PC-3 (cell line): ENCODE data around the gene MTTP. TPM values are rescaled to one million over a fixed set of nuclear protein-coding genes. Genes with fewer than 3 reads are reported as not detected.

Experiments used
- ATAC-seq: fragments of 200-7000 bp; cut with Tn5 transposase; 2 replicates; pipeline ENCODE4 v1.9.1; 2020; ENCODE audit warnings: mild to moderate bottlenecking, moderate library complexity
- BruUV-seq: library from RNA; stranded (reverse); fragments of 400-500 nt; replicated peaks from 2 replicates; lab custom pipeline; 2021; lab: Mats Ljungman, UMichigan
- CTCF ChIA-PET: fragments of 300-600 bp; sonication (Branson Sonifier 250); formaldehyde crosslinking; loops from one replicate; lab custom pipeline; 2022; ENCODE audit warnings: antibody characterized with exemption; lab: Charles Lee
- POLR2A ChIA-PET: fragments of 300-600 bp; sonication (Branson Sonifier 250); formaldehyde crosslinking; loops from one replicate; lab custom pipeline; 2022; ENCODE audit warnings: antibody characterized with exemption; ENCODE audit not compliant: unreplicated experiment; lab: Charles Lee
- DNase-seq: peaks from one replicate; pipeline ENCODE4 v3.0.0-alpha.2; 2015
- H2AFZ ChIP-seq: fragments of 300-600 bp; sonication (generic); 2 replicates; pipeline ENCODE4 v1.6.0; 2016; ENCODE audit warnings: antibody characterized with exemption, low read length
- H3F3A ChIP-seq: fragments of 300-600 bp; sonication (generic); one replicate; pipeline ENCODE4 v1.6.0; 2017; ENCODE audit warnings: antibody characterized with exemption, low read length, control low read depth, mild to moderate bottlenecking; ENCODE audit not compliant: unreplicated experiment
- H3K27ac ChIP-seq: fragments of 300-600 bp; sonication (generic); 2 replicates; pipeline ENCODE4 v1.5.1; 2016; ENCODE audit warnings: mild to moderate bottlenecking, low read length
- H3K27me3 ChIP-seq: fragments of 300-600 bp; sonication (generic); 2 replicates; pipeline ENCODE4 v1.6.1; 2016; ENCODE audit warnings: low read length, mixed read lengths
- H3K36me3 ChIP-seq: fragments of 300-600 bp; sonication (generic); 2 replicates; pipeline ENCODE4 v1.6.1; 2016; ENCODE audit warnings: low read depth, mixed run types, low read length, mixed read lengths
- H3K4me1 ChIP-seq: fragments of 300-600 bp; sonication (generic); 2 replicates; pipeline ENCODE4 v1.5.1; 2016; ENCODE audit warnings: low read length; ENCODE audit not compliant: insufficient read depth
- H3K4me2 ChIP-seq: fragments of 300-600 bp; sonication (generic); 2 replicates; pipeline ENCODE4 v1.6.0; 2016; ENCODE audit warnings: low read length
- H3K4me3 ChIP-seq: fragments of 300-600 bp; sonication (generic); 2 replicates; pipeline ENCODE4 v1.5.1; 2016; ENCODE audit warnings: mild to moderate bottlenecking, low read length, mixed read lengths
- H3K79me2 ChIP-seq: fragments of 300-600 bp; sonication (generic); 2 replicates; pipeline ENCODE4 v1.6.1; 2017; ENCODE audit warnings: low read length, mixed read lengths
- H3K9ac ChIP-seq: fragments of 300-600 bp; sonication (generic); 2 replicates; pipeline ENCODE4 v1.6.0; 2016; ENCODE audit warnings: mild to moderate bottlenecking, low read length
- H3K9me2 ChIP-seq: fragments of 300-600 bp; sonication (generic); replicated peaks from 2 replicates; pipeline ENCODE4 v1.6.1; 2016; ENCODE audit warnings: mixed run types, low read length, mixed read lengths
- H3K9me3 ChIP-seq: fragments of 300-600 bp; sonication (generic); 2 replicates; pipeline ENCODE4 v1.6.1; 2016; ENCODE audit warnings: low read length, mixed read lengths
- H4K20me1 ChIP-seq: fragments of 300-600 bp; sonication (generic); 2 replicates; pipeline ENCODE4 v1.6.1; 2016; ENCODE audit warnings: low read length, mixed read lengths
- EZH2 ChIP-seq: fragments of 300-600 bp; sonication (generic); IDR thresholded peaks from one replicate; pipeline ENCODE4 v1.6.1; 2017; ENCODE audit warnings: antibody characterized with exemption, mild to moderate bottlenecking, low read length; ENCODE audit not compliant: unreplicated experiment
- EZH2phosphoT487 ChIP-seq: fragments of 300-600 bp; sonication (generic); IDR thresholded peaks from 2 replicates; pipeline ENCODE4 v1.6.1; 2018; ENCODE audit warnings: mild to moderate bottlenecking, antibody characterized with exemption, low read length, borderline replicate concordance
- intact Hi-C: fragments of 100-400 bp; cut with micrococcal nuclease; formaldehyde crosslinking; loops from 2 replicates; pipeline ENCODE4 v1.9.0; 2023
- total RNA-seq: library from RNA; depleted of rRNA; stranded (reverse); fragments of >200 nt; gene quantifications from 2 replicates; pipeline ENCODE4 v1.2.3, GENCODE V29; 2014
- TF ChIP-seq, protein P1 (sequence below): fragments of 300-600 bp; sonication (generic); conservative IDR thresholded peaks from 2 replicates; pipeline ENCODE4 v1.5.1; 2017; ENCODE audit warnings: antibody characterized with exemption, low read depth, mild to moderate bottlenecking, low read length

MTTP gene
- total RNA-seq, 1 experiment from 2014 or later, result 0.33 TPM

DNA sequence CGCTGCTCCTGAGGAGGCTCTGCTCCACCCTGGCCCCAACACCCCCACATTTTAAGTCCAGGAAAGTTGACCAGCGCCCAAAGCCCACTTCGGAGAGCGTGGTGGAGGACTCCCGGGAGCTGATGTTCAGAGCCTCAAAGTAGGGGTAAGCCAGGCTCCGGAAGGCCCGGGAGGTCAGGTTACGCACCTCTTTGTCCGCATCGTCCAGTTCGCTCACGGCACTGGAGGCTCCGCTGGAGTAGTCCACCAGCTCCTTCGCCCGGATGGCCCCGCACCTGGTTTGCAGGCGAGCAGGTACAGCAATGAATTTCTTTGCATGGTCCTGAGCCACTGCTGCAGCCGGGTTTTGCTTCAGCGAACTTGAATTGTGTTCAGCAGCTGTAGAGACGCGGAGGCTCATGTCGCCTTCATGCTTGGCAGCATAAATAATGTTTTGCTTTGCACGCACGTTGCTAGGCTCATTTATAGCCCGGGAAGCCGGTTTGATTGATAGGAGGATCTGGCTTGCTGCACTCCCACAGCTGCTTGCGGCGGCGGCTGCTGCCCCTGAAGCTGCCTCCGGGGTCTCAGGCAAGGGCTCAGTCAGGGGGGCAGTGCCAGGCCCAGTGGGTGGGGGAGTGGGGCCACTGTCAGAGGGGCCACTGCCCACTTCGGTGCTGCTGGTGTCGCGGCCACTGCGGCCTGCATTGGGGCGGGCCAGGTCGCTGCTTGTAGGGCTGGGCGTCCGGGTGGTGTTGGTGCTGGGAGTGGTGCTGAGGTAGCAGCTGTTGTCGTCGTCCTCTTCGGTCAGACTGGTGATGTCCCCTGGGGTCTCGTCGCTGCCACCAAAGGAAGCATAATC lies 78.2 kb downstream of the MTTP start:
- Histone ChIP-seq H3F3A (no peaks in the 10 kb centered on the region), H3K4me3 (no peak overlapping the region), H3K9me2 (no peaks in the 10 kb centered on the region), H3K27me3 (no peaks in the 10 kb centered on the region), H3K79me2 (no peaks in the 10 kb centered on the region), H3K9me3 (no peaks in the 10 kb centered on the region), H3K36me3 (no peaks in the 10 kb centered on the region), H3K27ac (no peak overlapping the region), H3K4me1 (peaks cover 18% of the 10 kb centered on the region), H3K9ac (no peak overlapping the region), H2AFZ (no peak overlapping the region), H4K20me1 (no peaks in the 10 kb centered on the region), H3K4me2 (no peak overlapping the region)
- ChIA-PET CTCF (no interaction called here), POLR2A (no interaction called here)
- intact Hi-C loops, result no loop called here
- DNase-seq, result no peak
- BruUV-seq, result no TSS peak
- ATAC-seq, result no peak
- TF ChIP-seq EZH2phosphoT487, result no peak
- TF ChIP-seq, protein P1, sequence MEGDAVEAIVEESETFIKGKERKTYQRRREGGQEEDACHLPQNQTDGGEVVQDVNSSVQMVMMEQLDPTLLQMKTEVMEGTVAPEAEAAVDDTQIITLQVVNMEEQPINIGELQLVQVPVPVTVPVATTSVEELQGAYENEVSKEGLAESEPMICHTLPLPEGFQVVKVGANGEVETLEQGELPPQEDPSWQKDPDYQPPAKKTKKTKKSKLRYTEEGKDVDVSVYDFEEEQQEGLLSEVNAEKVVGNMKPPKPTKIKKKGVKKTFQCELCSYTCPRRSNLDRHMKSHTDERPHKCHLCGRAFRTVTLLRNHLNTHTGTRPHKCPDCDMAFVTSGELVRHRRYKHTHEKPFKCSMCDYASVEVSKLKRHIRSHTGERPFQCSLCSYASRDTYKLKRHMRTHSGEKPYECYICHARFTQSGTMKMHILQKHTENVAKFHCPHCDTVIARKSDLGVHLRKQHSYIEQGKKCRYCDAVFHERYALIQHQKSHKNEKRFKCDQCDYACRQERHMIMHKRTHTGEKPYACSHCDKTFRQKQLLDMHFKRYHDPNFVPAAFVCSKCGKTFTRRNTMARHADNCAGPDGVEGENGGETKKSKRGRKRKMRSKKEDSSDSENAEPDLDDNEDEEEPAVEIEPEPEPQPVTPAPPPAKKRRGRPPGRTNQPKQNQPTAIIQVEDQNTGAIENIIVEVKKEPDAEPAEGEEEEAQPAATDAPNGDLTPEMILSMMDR, result no peak
- no peak for TF ChIP-seq EZH2

DNA sequence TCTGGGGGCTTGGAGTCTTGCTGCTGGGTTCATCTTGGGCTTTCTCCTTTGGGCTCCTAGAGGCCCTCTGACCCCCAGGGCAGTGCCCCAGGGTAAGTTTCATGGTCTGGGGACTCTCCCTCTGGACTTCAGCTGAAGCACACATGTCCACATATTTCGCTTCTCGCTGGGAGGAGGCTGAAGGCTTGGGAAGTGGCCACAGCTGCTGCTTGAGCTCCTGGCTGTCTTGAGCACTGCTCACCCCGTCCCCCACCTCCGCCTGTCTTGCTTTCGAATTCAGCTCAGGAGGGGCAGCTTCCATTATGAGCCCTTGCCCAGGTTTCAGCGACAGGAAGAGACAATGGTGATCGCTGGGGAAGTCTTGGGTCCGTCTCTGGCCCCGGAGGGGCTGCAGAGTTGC lies 79.3 kb downstream of the MTTP start:
- no peak overlapping the region for H3K9ac ChIP-seq
- TF ChIP-seq EZH2phosphoT487 (no peak), EZH2 (no peak)
- TF ChIP-seq, protein P1, result no peak
- no peak overlapping the region for H3K4me2 ChIP-seq

GRCh38 chr4:99654361-99654761 lies 79.7 kb downstream of the MTTP start:
- DNase-seq (no peak), ATAC-seq (no peak)
- no peaks in the 10 kb centered on the region for H3F3A ChIP-seq
- ChIA-PET CTCF (no interaction called here), POLR2A (no interaction called here)
- no peak overlapping the region for H2AFZ ChIP-seq
- no TSS peak for BruUV-seq
- no peaks in the 10 kb centered on the region for H4K20me1 ChIP-seq
- H3K9ac ChIP-seq, result no peak overlapping the region
- no peaks in the 10 kb centered on the region for H3K36me3 ChIP-seq
- peaks cover 18% of the 10 kb centered on the region for H3K4me1 ChIP-seq
- H3K9me3 ChIP-seq, result no peaks in the 10 kb centered on the region
- TF ChIP-seq, protein P1, result no peak
- TF ChIP-seq EZH2phosphoT487 (no peak), EZH2 (no peak)
- no peak overlapping the region for H3K27ac ChIP-seq
- intact Hi-C loops, result no loop called here
- no peaks in the 10 kb centered on the region for H3K27me3 ChIP-seq
- H3K9me2 ChIP-seq, result no peaks in the 10 kb centered on the region
- no peaks in the 10 kb centered on the region for H3K79me2 ChIP-seq
- H3K4me3 ChIP-seq, result no peak overlapping the region
- H3K4me2 ChIP-seq, result no peak overlapping the region

More for the DNA sequence above, 79.3 kb downstream of the MTTP start:
- no TSS peak for BruUV-seq
- Histone ChIP-seq H3K4me1 (peaks cover 18% of the 10 kb centered on the region), H3K79me2 (no peaks in the 10 kb centered on the region), H3F3A (no peaks in the 10 kb centered on the region), H3K36me3 (no peaks in the 10 kb centered on the region), H3K4me3 (no peak overlapping the region), H4K20me1 (no peaks in the 10 kb centered on the region), H3K9me2 (no peaks in the 10 kb centered on the region), H3K27ac (no peak overlapping the region), H3K9me3 (no peaks in the 10 kb centered on the region), H2AFZ (no peak overlapping the region), H3K27me3 (no peaks in the 10 kb centered on the region)
- ChIA-PET POLR2A (no interaction called here), CTCF (no interaction called here)
- DNase-seq, result no peak
- ATAC-seq, result no peak
- intact Hi-C loops, result no loop called here
